Osteoblast (primary cell): ENCODE measurements around the gene TMEM209. TPM values are rescaled to one million over a fixed set of nuclear protein-coding genes. Genes with fewer than 3 reads are reported as not detected.
"Not testable (repeated sequence)": the region's sequence is repeated elsewhere in the genome, so short reads cannot be mapped to it uniquely, and the experiment has no call there.

Experiments
- DNase-seq: peaks from one replicate; pipeline ENCODE4 v3.0.0; 2011; ENCODE audit warnings: low spot score, mixed read lengths; ENCODE audit not compliant: insufficient read length; ENCODE audit errors: missing footprints
- H2AFZ ChIP-seq: 2 replicates; pipeline ENCODE4 v1.6.0; 2011; ENCODE audit warnings: mild to moderate bottlenecking, low read length
- H3K27ac ChIP-seq: 2 replicates; pipeline ENCODE4 v1.5.1; 2011; ENCODE audit warnings: mild to moderate bottlenecking, low read depth, low read length, moderate library complexity
- H3K27me3 ChIP-seq: 2 replicates; pipeline ENCODE4 v1.6.0; 2012; ENCODE audit warnings: mild to moderate bottlenecking, control low read depth, inconsistent platforms, low read length, moderate library complexity; ENCODE audit not compliant: insufficient read depth
- H3K36me3 ChIP-seq: 2 replicates; pipeline ENCODE4 v1.5.1; 2011; ENCODE audit warnings: mild to moderate bottlenecking, low read length, control low read depth, moderate library complexity; ENCODE audit not compliant: insufficient read depth
- H3K4me1 ChIP-seq: 2 replicates; pipeline ENCODE4 v1.5.1; 2011; ENCODE audit warnings: mild to moderate bottlenecking, low read length, control low read depth, moderate library complexity; ENCODE audit not compliant: insufficient read depth
- H3K4me2 ChIP-seq: 2 replicates; pipeline ENCODE4 v1.6.0; 2011; ENCODE audit warnings: mild to moderate bottlenecking, low read length; ENCODE audit not compliant: insufficient read depth
- H3K4me3 ChIP-seq: fragments of 200-600 bp; sonication (generic); 3 replicates; pipeline ENCODE4 v1.5.1; 2012; ENCODE audit warnings: mild to moderate bottlenecking, low read length, inconsistent platforms; ENCODE audit not compliant: insufficient read depth
- H3K79me2 ChIP-seq: 2 replicates; pipeline ENCODE4 v1.6.0; 2012; ENCODE audit warnings: mild to moderate bottlenecking, low read length, control low read depth, inconsistent platforms; ENCODE audit not compliant: insufficient read depth
- H3K9me3 ChIP-seq: 2 replicates; pipeline ENCODE4 v1.5.1; 2011; ENCODE audit warnings: low read depth, low read length, control low read depth
- H4K20me1 ChIP-seq: 2 replicates; pipeline ENCODE4 v1.6.0; 2012; ENCODE audit warnings: mild to moderate bottlenecking, low read length, control low read depth; ENCODE audit not compliant: insufficient read depth
- CTCF ChIP-seq: IDR thresholded peaks from 2 replicates; pipeline ENCODE4 v1.5.1; 2011; ENCODE audit warnings: mild to moderate bottlenecking, low read depth, low read length, moderate library complexity; ENCODE audit errors: extremely low read depth
- total RNA-seq: library from RNA; depleted of rRNA; stranded (reverse); fragments of >200 nt; gene quantifications from 2 replicates; pipeline ENCODE4 v1.2.3, GENCODE V29; 2012

The TMEM209 gene
- total RNA-seq, 1 donor: 19.9 TPM

DNA sequence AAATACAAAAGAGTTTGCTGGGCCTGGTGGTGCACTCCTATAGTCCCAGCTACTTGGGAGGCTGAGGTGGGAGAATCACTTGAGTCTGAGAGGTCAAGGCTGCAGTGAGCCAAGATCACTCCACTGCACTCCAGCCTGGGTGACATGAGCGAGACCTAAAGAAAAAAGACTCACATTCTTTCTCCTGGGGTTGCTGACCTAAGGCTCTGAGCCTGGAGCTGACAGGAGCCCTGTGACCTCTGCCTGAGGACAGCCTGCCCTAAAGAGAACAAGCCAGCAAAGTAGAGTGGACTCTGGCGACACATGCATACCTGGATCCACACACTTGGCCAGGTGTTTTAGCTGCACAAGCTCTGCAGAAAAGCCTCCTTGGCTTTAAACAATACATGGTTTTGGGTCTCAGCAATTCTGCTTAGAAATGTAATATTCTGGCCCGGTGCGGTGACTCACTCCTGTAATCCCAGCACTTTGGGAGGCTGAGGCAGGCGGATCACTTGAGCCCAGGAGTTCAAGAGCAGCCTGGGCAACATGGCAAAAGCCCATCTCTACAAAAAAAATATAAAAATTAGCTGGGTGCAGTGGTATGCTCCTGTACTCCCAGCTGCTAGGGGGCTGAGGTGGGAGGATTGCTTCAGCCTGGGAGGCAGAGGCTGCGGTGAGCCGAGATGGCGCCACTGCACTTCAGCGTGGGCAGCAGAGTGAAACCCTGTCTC, 58.4 kb downstream of the TMEM209 start:
- no peak overlapping the region for H3K4me2 ChIP-seq
- DNase-seq: no peak
- H3K9me3 ChIP-seq: no peaks in the 10 kb centered on the region
- H3K27ac ChIP-seq: no peak overlapping the region
- H2AFZ ChIP-seq: no peak overlapping the region
- H3K4me1 ChIP-seq: peaks cover 19% of the 10 kb centered on the region
- no peaks in the 10 kb centered on the region for H3K36me3 ChIP-seq
- H4K20me1 ChIP-seq: no peaks in the 10 kb centered on the region
- H3K27me3 ChIP-seq: no peaks in the 10 kb centered on the region
- H3K79me2 ChIP-seq: no peaks in the 10 kb centered on the region
- no peak for TF ChIP-seq CTCF
- no peak overlapping the region for H3K4me3 ChIP-seq

- not testable (repeated sequence) for H3K27me3 ChIP-seq, DNase-seq, H3K36me3 ChIP-seq, H3K9me3 ChIP-seq, H3K4me3 ChIP-seq, H4K20me1 ChIP-seq, H3K79me2 ChIP-seq, H3K4me2 ChIP-seq, H2AFZ ChIP-seq, H3K27ac ChIP-seq
- H3K4me1 ChIP-seq: peaks cover 26% of the 10 kb centered on the region
Observed at GRCh38 chr7:130146142-130146541, 59.1 kb downstream of the TMEM209 start.

DNA sequence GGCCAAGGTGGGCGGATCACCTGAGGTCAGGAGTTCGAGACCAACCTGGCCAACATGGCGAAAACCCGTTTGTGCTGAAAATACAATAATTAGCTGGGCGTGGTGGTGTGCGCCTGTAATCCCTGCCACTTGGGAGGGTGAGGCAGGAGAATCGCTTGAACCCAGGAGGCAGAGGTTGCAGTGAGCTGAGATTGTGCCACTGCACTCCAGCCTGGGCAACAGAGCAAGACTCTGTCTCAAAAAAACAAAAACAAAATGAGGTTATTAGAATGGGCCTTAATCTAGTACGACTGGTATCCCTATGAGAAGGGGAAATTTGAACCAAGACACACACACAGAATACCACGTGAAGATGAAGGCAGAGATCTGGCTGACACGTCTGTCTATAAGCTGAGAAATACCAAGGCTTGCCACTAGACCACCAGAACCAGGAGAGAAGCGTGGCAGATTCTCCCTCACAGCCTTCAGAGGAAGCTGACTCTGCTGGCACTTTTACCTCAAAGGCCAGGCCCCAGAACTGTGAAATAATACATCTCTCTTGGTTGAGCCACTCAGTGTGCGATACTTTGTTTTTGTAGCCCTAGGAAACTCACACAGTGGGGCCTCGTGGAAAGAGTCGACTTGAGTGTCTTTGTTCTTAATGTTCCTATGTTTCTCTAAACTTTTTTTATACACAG, 59.6 kb downstream of the TMEM209 start:
- no peak for TF ChIP-seq CTCF
- Histone ChIP-seq H3K27me3 (no peaks in the 10 kb centered on the region), H3K9me3 (no peaks in the 10 kb centered on the region), H3K4me3 (no peak overlapping the region), H3K36me3 (no peaks in the 10 kb centered on the region), H2AFZ (no peak overlapping the region), H3K27ac (no peak overlapping the region), H3K4me2 (no peak overlapping the region), H4K20me1 (no peaks in the 10 kb centered on the region), H3K79me2 (no peaks in the 10 kb centered on the region), H3K4me1 (peaks cover 29% of the 10 kb centered on the region)
- peak; percentile 71 for DNase-seq

DNA sequence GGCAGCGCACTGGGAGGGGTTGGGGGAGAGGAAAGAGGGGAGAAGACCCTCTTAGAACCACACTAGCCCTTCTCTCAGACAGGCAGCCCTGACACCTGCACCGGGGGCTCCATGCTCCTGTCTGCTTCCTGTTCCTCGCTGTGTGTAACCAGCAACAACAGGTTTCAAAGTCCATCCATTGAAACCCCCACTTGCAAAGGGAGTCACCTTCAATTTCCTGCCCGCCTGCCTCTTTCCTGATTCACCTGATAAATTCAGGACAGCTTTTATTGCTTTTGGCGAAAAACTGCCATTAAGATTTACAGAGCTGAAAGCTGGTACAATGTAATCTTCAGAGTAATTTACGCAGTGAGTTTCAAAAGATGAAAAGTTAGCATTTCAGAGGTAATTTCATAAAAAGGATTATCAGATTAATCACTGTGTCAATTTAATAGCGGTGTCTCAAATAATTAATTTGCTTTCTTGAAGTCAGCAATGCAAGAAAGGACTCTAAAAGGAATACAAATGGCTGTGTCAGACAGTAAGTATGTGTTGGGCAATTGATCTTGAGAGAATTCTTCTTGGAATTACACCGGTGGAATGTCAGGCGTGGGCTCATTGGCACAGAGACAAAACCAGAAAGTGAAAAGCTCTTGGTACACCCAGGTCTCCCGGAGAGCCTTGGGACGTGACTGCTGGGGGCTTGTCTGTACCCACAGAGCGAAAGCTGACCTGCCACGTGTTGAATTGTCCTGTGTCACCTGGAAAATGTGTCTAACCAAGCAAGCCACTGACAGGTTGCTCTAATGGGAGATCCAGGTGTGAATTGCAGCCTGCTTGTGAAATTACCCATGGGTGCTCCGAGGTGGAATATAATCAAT, 60.7 kb downstream of the TMEM209 start:
- DNase-seq: peak; percentile 90
- H3K27me3 ChIP-seq: no peaks in the 10 kb centered on the region
- no peak overlapping the region for H2AFZ ChIP-seq
- H4K20me1 ChIP-seq: no peaks in the 10 kb centered on the region
- peaks cover 29% of the 10 kb centered on the region for H3K4me1 ChIP-seq
- no peaks in the 10 kb centered on the region for H3K9me3 ChIP-seq
- H3K4me2 ChIP-seq: peak overlapping the region; percentile 43
- H3K79me2 ChIP-seq: no peaks in the 10 kb centered on the region
- H3K36me3 ChIP-seq: no peaks in the 10 kb centered on the region
- H3K27ac ChIP-seq: peak overlapping the region; percentile 49
- no peak overlapping the region for H3K4me3 ChIP-seq
- TF ChIP-seq CTCF: no peak
